RWPE1 (cell line): ENCODE data around the gene STK24.

Experiments
- CTCF ChIA-PET: fragments of 350-600 bp; sonication (Branson Sonifier 250); formaldehyde crosslinking; extraction: SDS; loops from one replicate; lab custom pipeline; 2021; lab: Yijun Ruan, JAX
- POLR2A ChIA-PET: fragments of 400-600 bp; formaldehyde crosslinking; extraction: SDS; loops from one replicate; lab custom pipeline; 2020; ENCODE audit warnings: antibody characterized with exemption; ENCODE audit not compliant: low non-redundant PET; lab: Yijun Ruan, JAX
- DNase-seq: peaks from one replicate; pipeline ENCODE4 v3.0.0; 2012; ENCODE audit warnings: low spot score
- H3K27ac ChIP-seq: fragments of 450-650 bp; 2 replicates; pipeline ENCODE4 v1.5.1; 2017
- TF ChIP-seq, protein P1 (sequence below): fragments of 450-650 bp; conservative IDR thresholded peaks from 2 replicates; pipeline ENCODE4 v1.5.1; 2017; ENCODE audit warnings: low read depth, mild to moderate bottlenecking

The STK24 gene

DNA sequence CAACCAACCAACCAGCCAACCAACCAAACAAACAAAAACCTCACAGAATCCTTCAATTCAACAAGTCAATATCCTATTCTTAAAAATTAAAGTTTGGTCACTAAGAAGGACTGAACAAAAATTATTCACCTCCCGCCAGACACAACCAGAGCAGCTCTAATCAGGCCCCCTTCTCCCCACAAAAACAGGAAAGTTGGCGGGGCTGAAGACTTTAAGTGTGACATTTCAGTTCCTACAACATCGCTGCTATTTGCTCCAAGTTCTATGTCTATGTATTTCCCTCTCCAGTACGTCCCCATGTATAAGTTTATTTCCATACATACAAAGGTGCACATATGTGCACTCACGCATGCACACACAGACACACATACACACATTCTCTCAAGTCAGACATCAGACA, 32.8 kb upstream of the STK24 start:
- TF ChIP-seq, protein P1, sequence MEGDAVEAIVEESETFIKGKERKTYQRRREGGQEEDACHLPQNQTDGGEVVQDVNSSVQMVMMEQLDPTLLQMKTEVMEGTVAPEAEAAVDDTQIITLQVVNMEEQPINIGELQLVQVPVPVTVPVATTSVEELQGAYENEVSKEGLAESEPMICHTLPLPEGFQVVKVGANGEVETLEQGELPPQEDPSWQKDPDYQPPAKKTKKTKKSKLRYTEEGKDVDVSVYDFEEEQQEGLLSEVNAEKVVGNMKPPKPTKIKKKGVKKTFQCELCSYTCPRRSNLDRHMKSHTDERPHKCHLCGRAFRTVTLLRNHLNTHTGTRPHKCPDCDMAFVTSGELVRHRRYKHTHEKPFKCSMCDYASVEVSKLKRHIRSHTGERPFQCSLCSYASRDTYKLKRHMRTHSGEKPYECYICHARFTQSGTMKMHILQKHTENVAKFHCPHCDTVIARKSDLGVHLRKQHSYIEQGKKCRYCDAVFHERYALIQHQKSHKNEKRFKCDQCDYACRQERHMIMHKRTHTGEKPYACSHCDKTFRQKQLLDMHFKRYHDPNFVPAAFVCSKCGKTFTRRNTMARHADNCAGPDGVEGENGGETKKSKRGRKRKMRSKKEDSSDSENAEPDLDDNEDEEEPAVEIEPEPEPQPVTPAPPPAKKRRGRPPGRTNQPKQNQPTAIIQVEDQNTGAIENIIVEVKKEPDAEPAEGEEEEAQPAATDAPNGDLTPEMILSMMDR, result no peak
- no peak overlapping the region for H3K27ac ChIP-seq
- ChIA-PET POLR2A (no interaction called here), CTCF (no interaction called here)
- DNase-seq, result no peak

DNA sequence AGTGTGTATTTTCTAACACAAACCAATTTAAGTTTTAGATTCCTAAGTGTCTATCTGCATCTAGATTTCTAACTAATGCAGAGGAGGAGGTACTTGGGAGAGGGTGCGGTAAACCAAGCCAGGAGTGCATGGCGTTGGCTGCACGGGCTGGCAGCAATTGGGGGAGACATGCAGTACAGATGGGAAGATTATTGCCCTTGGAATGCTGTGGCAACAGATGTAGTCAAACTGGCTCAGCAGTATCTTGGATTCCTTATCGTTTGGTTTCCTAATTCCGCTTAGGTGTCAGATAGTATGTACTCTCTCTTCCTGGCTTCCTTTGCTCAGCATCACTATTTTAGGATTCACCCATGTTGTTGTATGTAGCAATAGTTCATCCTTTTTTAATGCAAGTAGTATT, 29.4 kb upstream of the STK24 start:
- TF ChIP-seq, protein P1, result no peak
- no peak for DNase-seq
- ChIA-PET CTCF (no interaction called here), POLR2A (no interaction called here)
- H3K27ac ChIP-seq, result no peak overlapping the region

- ChIA-PET CTCF (no interaction called here), POLR2A (no interaction called here)
- no peak overlapping the region for H3K27ac ChIP-seq
- no peak for DNase-seq
- TF ChIP-seq, protein P1, result no peak
Observed at GRCh38 chr13:98599502-98600328, 22.8 kb upstream of the STK24 start.

DNA sequence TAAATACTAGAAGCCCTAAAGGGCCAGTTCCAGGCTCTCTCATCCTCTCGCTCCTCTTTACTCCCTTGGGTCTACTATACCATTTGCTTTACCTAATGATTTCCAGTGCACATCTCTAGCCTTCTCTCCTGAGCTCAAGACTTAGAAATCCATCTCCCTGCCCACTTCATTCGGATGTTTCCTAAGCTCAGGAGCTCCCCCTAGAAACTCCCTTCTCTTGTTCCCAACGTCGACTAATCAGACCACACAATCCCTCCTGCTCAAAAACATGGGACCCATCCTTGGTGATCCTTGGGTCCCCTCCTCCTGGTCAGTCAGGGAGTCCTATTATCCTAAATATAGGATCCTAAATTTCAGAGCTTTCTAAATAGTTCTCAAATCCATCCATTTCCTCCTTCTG, 21.1 kb upstream of the STK24 start:
- POLR2A ChIA-PET, result no interaction called here
- TF ChIP-seq, protein P1, result no peak
- DNase-seq, result no peak
- CTCF ChIA-PET, result interaction anchor here (0.7 kb wide), 1 partner anchor 152 kb away, joined by 4 read pairs; no protein-coding TSS in a partner anchor
- H3K27ac ChIP-seq, result no peak overlapping the region

DNA sequence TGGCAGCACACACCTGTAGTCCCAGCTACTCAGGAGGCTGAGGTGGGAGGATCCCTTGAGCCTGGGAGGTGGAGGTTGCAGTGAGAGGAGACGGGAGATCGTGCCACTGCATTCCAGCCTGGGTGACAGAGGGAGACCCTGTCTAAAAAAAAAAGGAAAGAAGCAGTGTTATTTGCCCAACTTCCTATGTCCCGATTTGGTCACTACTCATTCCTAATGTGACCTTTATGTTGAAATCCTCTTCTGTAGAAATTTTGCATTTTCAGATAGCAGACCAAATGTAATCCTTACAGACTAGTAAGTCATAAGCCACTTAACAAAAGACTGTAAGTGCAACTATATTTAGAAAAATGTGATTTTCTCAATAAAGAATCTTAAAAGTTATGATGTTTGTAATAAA, 18.2 kb upstream of the STK24 start:
- TF ChIP-seq, protein P1, result no peak
- no peak overlapping the region for H3K27ac ChIP-seq
- no peak for DNase-seq
- POLR2A ChIA-PET, result no interaction called here
- CTCF ChIA-PET, result no interaction called here

- no peak overlapping the region for H3K27ac ChIP-seq
- TF ChIP-seq, protein P1, result no peak
- no peak for DNase-seq
- ChIA-PET CTCF (no interaction called here), POLR2A (no interaction called here)
Observed at GRCh38 chr13:98592362-98592732, 15.4 kb upstream of the STK24 start.
